Vagina (tissue), 2 donors: ENCODE measurements around the gene TMEM233. TPM values are rescaled to one million over a fixed set of nuclear protein-coding genes. Genes with fewer than 3 reads are reported as not detected.

Source experiments
- DNase-seq, 2 donors: peaks; one replicate each; pipeline ENCODE4 v3.0.0-alpha.2; 2017; ENCODE audit errors: extremely low spot score in 2 of 2
- H3K27ac ChIP-seq: fragments of 200-600 bp; sonication (generic); one replicate; pipeline ENCODE4 v1.5.1; 2019
- H3K27me3 ChIP-seq: fragments of 200-600 bp; sonication (generic); one replicate; pipeline ENCODE4 v1.5.1; 2019
- H3K36me3 ChIP-seq, 2 donors: fragments of 200-600 bp; sonication (generic); one replicate each; pipeline ENCODE4 v1.5.1; 2017 to 2019
- H3K4me1 ChIP-seq: fragments of 200-600 bp; sonication (generic); one replicate; pipeline ENCODE4 v1.5.1; 2019
- H3K4me3 ChIP-seq, 2 donors: fragments of 200-600 bp; sonication (generic); 1 replicate in 1 of 2; 2 replicates in 1 of 2; pipeline ENCODE4 v1.5.1; 2016 to 2019
- H3K9me3 ChIP-seq: fragments of 200-600 bp; sonication (generic); one replicate; pipeline ENCODE4 v1.5.1; 2019
- POLR2A ChIP-seq, 2 donors: fragments of 450-650 bp; IDR thresholded peaks; one replicate each; pipeline ENCODE4 v1.6.1; 2017; ENCODE audit warnings: antibody characterized with exemption in 2 of 2, mild to moderate bottlenecking in 2 of 2, moderate library complexity in 2 of 2
- POLR2AphosphoS5 ChIP-seq, 2 donors: sonication (generic); formaldehyde crosslinking; IDR thresholded peaks; one replicate each; pipeline ENCODE4 v1.9.0; 2017; ENCODE audit warnings: antibody characterized with exemption in 2 of 2, mild to moderate bottlenecking in 2 of 2, low read depth in 1 of 2; ENCODE audit not compliant: insufficient read depth in 1 of 2
- intact Hi-C: fragments of 100-400 bp; cut with DNase I; formaldehyde crosslinking; loops from one replicate; pipeline ENCODE4 v1.15.1; 2023
- total RNA-seq: library from RNA; depleted of rRNA; stranded (reverse); fragments of >200 nt; gene quantifications from one replicate; pipeline ENCODE4 v1.2.3, GENCODE V29; 2016
- TF ChIP-seq, protein P1 (sequence below), 3 experiments: fragments of 450-650 bp in 2 of 3; fragments of 200-600 bp in 1 of 3; sonication (generic) in 1 of 3; IDR thresholded peaks; one replicate each; pipeline ENCODE4 v1.5.1; 2017 to 2019; ENCODE audit warnings: antibody characterized with exemption in 3 of 3, mild to moderate bottlenecking in 2 of 3, moderate library complexity in 2 of 3

The TMEM233 gene
- total RNA-seq, 1 donor from 2014 or later = 0.49 TPM

DNA sequence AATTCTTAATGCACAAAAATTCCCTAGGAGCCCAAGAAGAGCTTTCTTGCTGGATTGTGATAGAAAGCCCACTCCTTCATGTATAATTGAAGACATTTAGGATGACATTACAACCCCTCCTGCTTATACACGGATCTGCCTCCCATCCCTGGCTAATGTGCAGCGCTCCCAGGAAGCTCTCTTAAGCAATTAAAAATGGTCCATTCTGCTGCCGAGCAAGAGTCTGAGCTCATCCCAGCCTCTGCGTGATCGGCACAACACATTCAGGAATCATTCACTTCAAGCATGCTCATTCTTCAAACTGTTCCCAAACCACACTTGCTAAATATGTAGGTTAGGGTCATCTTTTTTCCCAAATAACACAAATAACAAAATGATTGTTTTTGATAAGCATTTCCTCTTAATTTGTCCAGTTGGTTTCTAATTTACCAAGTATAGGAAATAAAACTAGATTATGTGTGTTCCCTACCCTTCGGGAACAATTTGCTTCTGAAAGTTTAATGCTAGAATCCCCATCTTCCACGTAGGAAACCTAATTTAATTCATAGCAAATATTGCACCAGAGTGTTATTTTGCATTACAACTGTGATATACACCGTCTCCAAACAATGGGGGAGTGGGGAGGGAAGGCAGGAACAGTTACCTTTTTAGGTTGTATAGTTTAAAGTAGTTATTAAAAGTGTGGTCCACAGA is 17.3 kb upstream of the TMEM233 start:
- H3K4me3 ChIP-seq = no peak overlapping the region
- no peak overlapping the region for H3K27ac ChIP-seq
- no peaks in the 10 kb centered on the region for H3K27me3 ChIP-seq
- TF ChIP-seq, protein P1, sequence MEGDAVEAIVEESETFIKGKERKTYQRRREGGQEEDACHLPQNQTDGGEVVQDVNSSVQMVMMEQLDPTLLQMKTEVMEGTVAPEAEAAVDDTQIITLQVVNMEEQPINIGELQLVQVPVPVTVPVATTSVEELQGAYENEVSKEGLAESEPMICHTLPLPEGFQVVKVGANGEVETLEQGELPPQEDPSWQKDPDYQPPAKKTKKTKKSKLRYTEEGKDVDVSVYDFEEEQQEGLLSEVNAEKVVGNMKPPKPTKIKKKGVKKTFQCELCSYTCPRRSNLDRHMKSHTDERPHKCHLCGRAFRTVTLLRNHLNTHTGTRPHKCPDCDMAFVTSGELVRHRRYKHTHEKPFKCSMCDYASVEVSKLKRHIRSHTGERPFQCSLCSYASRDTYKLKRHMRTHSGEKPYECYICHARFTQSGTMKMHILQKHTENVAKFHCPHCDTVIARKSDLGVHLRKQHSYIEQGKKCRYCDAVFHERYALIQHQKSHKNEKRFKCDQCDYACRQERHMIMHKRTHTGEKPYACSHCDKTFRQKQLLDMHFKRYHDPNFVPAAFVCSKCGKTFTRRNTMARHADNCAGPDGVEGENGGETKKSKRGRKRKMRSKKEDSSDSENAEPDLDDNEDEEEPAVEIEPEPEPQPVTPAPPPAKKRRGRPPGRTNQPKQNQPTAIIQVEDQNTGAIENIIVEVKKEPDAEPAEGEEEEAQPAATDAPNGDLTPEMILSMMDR (IDR thresholded peaks at IDR 0.05) = no peak
- TF ChIP-seq POLR2A (IDR thresholded peaks at IDR 0.05) = no peak
- TF ChIP-seq POLR2AphosphoS5 (IDR thresholded peaks at IDR 0.05; ENCODE audit: insufficient read depth in 1 of 2, low read depth in 1 of 2) = no peak
- H3K36me3 ChIP-seq = no peaks in the 10 kb centered on the region
- no peaks in the 10 kb centered on the region for H3K4me1 ChIP-seq
- H3K9me3 ChIP-seq = no peaks in the 10 kb centered on the region
- no peak for DNase-seq
- intact Hi-C loops = no loop called here

DNA sequence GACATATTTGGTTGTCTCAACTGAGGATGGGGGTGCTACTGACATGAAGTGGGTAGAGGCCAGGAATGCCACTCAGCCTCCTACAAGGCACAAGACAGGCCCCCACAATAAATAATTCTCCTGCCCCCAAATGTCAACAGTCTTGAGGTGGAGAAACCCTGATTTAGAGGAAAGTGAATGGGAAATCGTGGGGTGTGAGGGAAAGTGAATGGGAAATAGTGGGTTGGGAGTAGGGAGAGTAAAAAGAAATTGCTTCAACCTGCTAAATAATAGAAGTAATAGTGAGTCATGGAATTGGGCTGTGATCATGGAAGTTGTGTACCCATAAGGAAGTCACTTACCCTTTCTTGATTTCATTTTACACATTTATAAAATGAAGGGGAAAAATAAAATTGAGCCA is 16.7 kb upstream of the TMEM233 start:
- DNase-seq = no peak
- TF ChIP-seq, protein P1 (IDR thresholded peaks at IDR 0.05) = no peak
- TF ChIP-seq POLR2AphosphoS5 (IDR thresholded peaks at IDR 0.05; ENCODE audit: insufficient read depth in 1 of 2, low read depth in 1 of 2) = no peak
- no peak for TF ChIP-seq POLR2A (IDR thresholded peaks at IDR 0.05)
- H3K27me3 ChIP-seq = no peaks in the 10 kb centered on the region
- intact Hi-C loops = no loop called here
- H3K9me3 ChIP-seq = no peaks in the 10 kb centered on the region
- H3K4me1 ChIP-seq = no peaks in the 10 kb centered on the region
- no peaks in the 10 kb centered on the region for H3K36me3 ChIP-seq
- no peak overlapping the region for H3K4me3 ChIP-seq
- H3K27ac ChIP-seq = no peak overlapping the region

DNA sequence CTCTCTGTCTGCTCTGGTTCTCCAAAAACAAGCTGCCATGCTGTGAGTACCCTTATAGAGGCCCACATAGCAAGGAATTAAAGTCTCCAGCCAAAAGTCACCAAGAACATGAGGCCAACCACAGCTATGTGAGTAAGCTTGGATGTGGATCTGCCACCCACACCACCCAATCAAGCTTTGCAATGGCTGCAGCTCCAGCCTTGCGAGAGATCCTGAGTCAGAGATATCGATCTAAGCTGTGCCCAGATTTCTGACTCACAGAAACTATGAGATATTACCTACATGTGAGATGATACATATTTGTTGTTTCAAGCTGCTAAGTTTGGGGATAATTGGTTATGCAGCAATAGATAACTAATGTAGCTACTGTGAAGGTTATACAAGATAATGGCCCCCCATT is 15.5 kb upstream of the TMEM233 start:
- H3K4me3 ChIP-seq = no peak overlapping the region
- intact Hi-C loops = no loop called here
- no peaks in the 10 kb centered on the region for H3K4me1 ChIP-seq
- no peaks in the 10 kb centered on the region for H3K36me3 ChIP-seq
- TF ChIP-seq POLR2A (IDR thresholded peaks at IDR 0.05) = no peak
- TF ChIP-seq, protein P1 (IDR thresholded peaks at IDR 0.05) = no peak
- no peak for TF ChIP-seq POLR2AphosphoS5 (IDR thresholded peaks at IDR 0.05; ENCODE audit: insufficient read depth in 1 of 2, low read depth in 1 of 2)
- H3K27me3 ChIP-seq = no peaks in the 10 kb centered on the region
- no peaks in the 10 kb centered on the region for H3K9me3 ChIP-seq
- no peak for DNase-seq
- no peak overlapping the region for H3K27ac ChIP-seq

DNA sequence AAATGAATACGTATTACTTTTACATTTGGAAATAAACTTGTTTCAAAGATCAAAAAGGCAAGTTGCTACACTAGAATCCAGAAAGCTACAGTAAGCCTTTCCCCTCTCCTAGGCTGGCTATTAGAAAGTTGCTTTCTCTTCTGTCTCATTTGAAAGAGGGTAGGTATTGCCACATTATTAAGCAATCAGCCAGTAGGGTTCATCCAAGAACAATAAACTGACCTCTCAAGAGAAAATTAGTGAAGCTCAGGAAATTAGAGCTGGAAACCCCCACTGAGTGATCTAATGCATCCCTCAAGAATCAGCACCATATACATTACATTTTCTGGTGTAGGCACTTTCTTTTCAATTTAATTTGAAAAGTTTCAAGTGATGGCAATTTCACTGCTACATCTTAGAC is 4.5 kb upstream of the TMEM233 start:
- no peak for DNase-seq
- H3K4me1 ChIP-seq = no peaks in the 10 kb centered on the region
- intact Hi-C loops = no loop called here
- no peaks in the 10 kb centered on the region for H3K9me3 ChIP-seq
- TF ChIP-seq POLR2AphosphoS5 (IDR thresholded peaks at IDR 0.05; ENCODE audit: insufficient read depth in 1 of 2, low read depth in 1 of 2) (no peak), POLR2A (IDR thresholded peaks at IDR 0.05) (no peak)
- TF ChIP-seq, protein P1 (IDR thresholded peaks at IDR 0.05) = no peak
- H3K27ac ChIP-seq = no peak overlapping the region
- no peak overlapping the region for H3K4me3 ChIP-seq
- no peaks in the 10 kb centered on the region for H3K36me3 ChIP-seq
- no peaks in the 10 kb centered on the region for H3K27me3 ChIP-seq

DNA sequence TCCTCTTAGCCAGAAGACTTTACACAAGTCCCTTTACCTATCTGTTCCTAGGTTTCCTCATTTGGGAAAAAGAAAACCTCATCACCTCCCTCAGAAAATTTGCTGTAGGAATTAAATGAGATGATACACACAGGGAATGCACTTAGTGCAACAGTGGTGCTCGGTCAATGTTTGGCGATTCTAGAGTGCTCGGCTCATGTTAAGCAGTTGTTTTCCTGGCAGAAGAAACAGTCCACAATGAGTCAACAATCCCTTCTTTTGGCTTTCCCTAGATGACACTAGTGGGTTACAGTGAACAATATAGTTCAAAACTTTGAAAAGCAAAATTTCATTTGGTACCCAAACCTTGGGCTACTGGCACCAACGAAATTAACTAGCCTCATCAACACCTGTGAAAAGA is 3.9 kb upstream of the TMEM233 start:
- Histone ChIP-seq H3K27ac (no peak overlapping the region), H3K4me3 (no peak overlapping the region), H3K36me3 (no peaks in the 10 kb centered on the region), H3K9me3 (no peaks in the 10 kb centered on the region), H3K4me1 (no peaks in the 10 kb centered on the region), H3K27me3 (no peaks in the 10 kb centered on the region)
- intact Hi-C loops = no loop called here
- DNase-seq = no peak
- TF ChIP-seq, protein P1 (IDR thresholded peaks at IDR 0.05) = no peak
- TF ChIP-seq POLR2AphosphoS5 (IDR thresholded peaks at IDR 0.05; ENCODE audit: insufficient read depth in 1 of 2, low read depth in 1 of 2) (no peak), POLR2A (IDR thresholded peaks at IDR 0.05) (no peak)
